T-helper 1 cell treated with Interleukin-12 subunit alpha and Interleukin-12 subunit beta and Interleukin-4 antibody, amounts not matched to agents 30 μg/mL and 1 μg/mL, for 36 hours (primary cell): ENCODE results near the gene PCDHGA11.
"Not testable (repeated sequence)": the region's sequence is repeated elsewhere in the genome, so short reads cannot be mapped to it uniquely, and the experiment has no call there.

Experiments
- H3K27ac Mint-ChIP-seq: one replicate; pipeline ENCODE4 v1.8.0; 2021; ENCODE audit warnings: mild to moderate bottlenecking, mixed read lengths
- H3K27me3 Mint-ChIP-seq: one replicate; pipeline ENCODE4 v1.8.0; 2021; ENCODE audit warnings: low read depth, mixed read lengths
- H3K36me3 Mint-ChIP-seq: one replicate; pipeline ENCODE4 v1.8.0; 2021; ENCODE audit warnings: low read depth, mixed read lengths
- H3K4me1 Mint-ChIP-seq: one replicate; pipeline ENCODE4 v1.8.0; 2021; ENCODE audit warnings: low read depth, mixed read lengths
- H3K4me3 Mint-ChIP-seq: one replicate; pipeline ENCODE4 v1.8.0; 2021; ENCODE audit warnings: mild to moderate bottlenecking, moderate library complexity, mixed read lengths
- H3K9me3 Mint-ChIP-seq: one replicate; pipeline ENCODE4 v1.8.0; 2021; ENCODE audit warnings: mixed read lengths

The PCDHGA11 gene

GRCh38 chr5:141420855-141421488, at the start of gene PCDHGA11:
PCDHGA11 (plus strand) TSS chr5:141421051; CDS start chr5:141421228, 177 bp downstream.
- no peaks in the 10 kb centered on the region for H3K36me3 Mint-ChIP-seq
- peak within 1 kb of the TSS; percentile 77 for H3K4me3 Mint-ChIP-seq
- peaks cover 8% of the 10 kb centered on the region for H3K4me1 Mint-ChIP-seq
- peaks cover 28% of the 10 kb centered on the region for H3K9me3 Mint-ChIP-seq
- H3K27ac Mint-ChIP-seq = peak within 1 kb of the TSS; percentile 66
- peaks cover 72% of the 10 kb centered on the region for H3K27me3 Mint-ChIP-seq

GRCh38 chr5:141371572-141372475, 49.0 kb upstream of the PCDHGA11 start:
- H3K4me1 Mint-ChIP-seq = peaks cover 2% of the 10 kb centered on the region
- H3K9me3 Mint-ChIP-seq = peaks cover 36% of the 10 kb centered on the region
- H3K27ac Mint-ChIP-seq = no peak overlapping the region
- peaks cover 16% of the 10 kb centered on the region for H3K27me3 Mint-ChIP-seq
- H3K36me3 Mint-ChIP-seq = peaks cover 2% of the 10 kb centered on the region
- H3K4me3 Mint-ChIP-seq = no peak overlapping the region

DNA sequence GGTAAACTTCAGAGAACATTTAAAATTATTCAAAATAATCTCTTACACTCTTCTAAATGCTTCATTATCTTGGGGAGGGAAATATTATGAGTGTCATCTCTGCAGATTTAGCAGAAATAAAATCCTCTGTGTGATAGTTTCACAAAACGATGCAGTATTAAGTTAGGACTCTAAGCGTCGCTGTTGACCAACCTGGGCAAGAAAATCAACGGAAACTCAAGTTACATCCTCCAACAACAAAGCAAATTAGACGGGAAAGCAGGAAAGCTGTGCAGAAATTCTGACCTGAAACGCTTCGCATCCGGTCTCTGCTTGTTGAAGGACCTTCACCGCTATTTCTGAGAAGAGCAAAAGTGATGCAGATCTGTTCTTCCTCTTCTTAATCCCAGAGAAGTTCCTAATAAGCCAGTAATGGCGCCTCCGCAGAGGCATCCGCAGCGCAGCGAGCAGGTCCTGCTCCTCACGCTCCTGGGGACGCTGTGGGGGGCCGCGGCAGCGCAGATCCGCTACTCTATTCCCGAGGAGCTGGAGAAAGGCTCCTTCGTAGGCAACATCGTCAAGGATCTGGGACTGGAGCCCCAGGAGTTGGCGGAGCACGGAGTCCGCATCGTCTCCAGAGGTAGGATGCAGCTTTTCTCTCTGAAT, 47.1 kb upstream of the PCDHGA11 start, which contains the start of gene PCDHGA6:
Gene PCDHGA6 (plus strand): TSS at position 219 of the 645 bp plus-strand sequence. CDS start 193 bp downstream, at position 412.
- Mint-ChIP-seq H3K27ac (peak within 1 kb of the TSS; percentile 22), H3K4me3 (peak within 1 kb of the TSS; percentile 15), H3K36me3 (peaks cover 2% of the 10 kb centered on the region), H3K9me3 (peaks cover 40% of the 10 kb centered on the region), H3K4me1 (peaks cover 2% of the 10 kb centered on the region), H3K27me3 (peaks cover 16% of the 10 kb centered on the region)

GRCh38 chr5:141374627-141375026, 46.2 kb upstream of the PCDHGA11 start:
- H3K27ac Mint-ChIP-seq = no peak overlapping the region
- H3K9me3 Mint-ChIP-seq = peaks cover 40% of the 10 kb centered on the region
- H3K4me3 Mint-ChIP-seq = no peak overlapping the region
- H3K27me3 Mint-ChIP-seq = peaks cover 16% of the 10 kb centered on the region
- H3K4me1 Mint-ChIP-seq = peaks cover 2% of the 10 kb centered on the region
- peaks cover 2% of the 10 kb centered on the region for H3K36me3 Mint-ChIP-seq

GRCh38 chr5:141375444-141376155, 45.3 kb upstream of the PCDHGA11 start:
- H3K27me3 Mint-ChIP-seq = peaks cover 18% of the 10 kb centered on the region
- H3K27ac Mint-ChIP-seq, H3K4me3 Mint-ChIP-seq, H3K4me1 Mint-ChIP-seq, H3K36me3 Mint-ChIP-seq: not testable (repeated sequence)
- H3K9me3 Mint-ChIP-seq = peaks cover 40% of the 10 kb centered on the region

- no peak within 1 kb of the TSS for H3K27ac Mint-ChIP-seq
- peak within 1 kb of the TSS; percentile 78 for H3K4me3 Mint-ChIP-seq
- H3K36me3 Mint-ChIP-seq = no peaks in the 10 kb centered on the region
- H3K9me3 Mint-ChIP-seq = peaks cover 30% of the 10 kb centered on the region
- H3K4me1 Mint-ChIP-seq = no peaks in the 10 kb centered on the region
- H3K27me3 Mint-ChIP-seq = peaks cover 31% of the 10 kb centered on the region
These were observed 38.2 kb upstream of the PCDHGA11 start, which contains the start of gene PCDHGA7 for GRCh38 chr5:141382469-141383294. PCDHGA7 (plus strand) TSS chr5:141382742; CDS start chr5:141382900, 158 bp downstream.

- no peaks in the 10 kb centered on the region for H3K36me3 Mint-ChIP-seq
- peak overlapping the region; percentile 78 for H3K4me3 Mint-ChIP-seq
- H3K4me1 Mint-ChIP-seq = no peaks in the 10 kb centered on the region
- H3K9me3 Mint-ChIP-seq = peaks cover 31% of the 10 kb centered on the region
- no peak overlapping the region for H3K27ac Mint-ChIP-seq
- peaks cover 33% of the 10 kb centered on the region for H3K27me3 Mint-ChIP-seq
These were observed 37.5 kb upstream of the PCDHGA11 start for GRCh38 chr5:141383345-141383744.

DNA sequence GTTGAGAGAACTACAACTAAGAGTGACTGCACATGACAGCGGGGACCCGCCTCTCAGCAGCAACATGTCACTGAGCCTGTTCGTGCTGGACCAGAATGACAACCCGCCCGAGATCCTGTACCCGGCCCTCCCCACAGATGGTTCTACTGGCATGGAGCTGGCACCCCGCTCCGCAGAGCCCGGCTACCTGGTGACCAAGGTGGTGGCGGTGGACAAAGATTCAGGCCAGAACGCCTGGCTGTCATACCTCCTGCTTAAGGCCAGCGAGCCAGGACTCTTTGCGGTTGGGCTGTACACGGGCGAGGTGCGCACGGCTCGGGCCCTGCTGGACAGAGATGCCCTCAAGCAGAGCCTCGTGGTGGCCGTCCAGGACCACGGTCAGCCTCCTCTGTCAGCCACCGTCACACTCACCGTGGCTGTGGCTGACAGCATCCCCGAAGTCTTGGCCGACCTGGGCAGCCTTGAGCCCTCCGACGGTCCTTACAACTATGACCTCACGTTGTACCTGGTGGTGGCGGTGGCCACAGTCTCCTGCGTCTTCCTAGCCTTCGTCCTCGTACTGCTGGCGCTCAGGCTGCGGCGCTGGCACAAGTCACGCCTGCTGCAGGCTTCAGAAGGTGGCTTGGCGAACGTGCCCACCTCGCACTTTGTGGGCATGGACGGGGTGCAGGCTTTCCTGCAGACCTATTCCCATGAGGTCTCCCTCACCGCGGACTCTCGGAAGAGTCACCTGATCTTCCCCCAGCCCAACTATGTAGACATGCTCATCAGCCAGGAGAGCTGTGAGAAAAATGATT, 36.2 kb upstream of the PCDHGA11 start:
- Mint-ChIP-seq H3K36me3 (peaks cover 2% of the 10 kb centered on the region), H3K4me3 (no peak overlapping the region), H3K9me3 (peaks cover 40% of the 10 kb centered on the region), H3K27ac (no peak overlapping the region), H3K27me3 (peaks cover 35% of the 10 kb centered on the region), H3K4me1 (no peaks in the 10 kb centered on the region)

GRCh38 chr5:141387557-141388311, 33.1 kb upstream of the PCDHGA11 start, which contains the start of gene PCDHGB4:
PCDHGB4 (plus strand) TSS chr5:141387698; CDS start chr5:141387885, 187 bp downstream.
- H3K4me3 Mint-ChIP-seq = not testable (repeated sequence)
- H3K27me3 Mint-ChIP-seq = peaks cover 28% of the 10 kb centered on the region
- H3K9me3 Mint-ChIP-seq = peaks cover 48% of the 10 kb centered on the region

GRCh38 chr5:141388661-141389060, 32.2 kb upstream of the PCDHGA11 start:
- peaks cover 48% of the 10 kb centered on the region for H3K9me3 Mint-ChIP-seq
- no peak overlapping the region for H3K27ac Mint-ChIP-seq
- no peaks in the 10 kb centered on the region for H3K4me1 Mint-ChIP-seq
- H3K27me3 Mint-ChIP-seq = peaks cover 25% of the 10 kb centered on the region
- peaks cover 2% of the 10 kb centered on the region for H3K36me3 Mint-ChIP-seq
- H3K4me3 Mint-ChIP-seq = no peak overlapping the region

More at GRCh38 chr5:141387557-141388311, 33.1 kb upstream of the PCDHGA11 start, which contains the start of gene PCDHGB4:
- H3K27ac Mint-ChIP-seq, H3K36me3 Mint-ChIP-seq, H3K4me1 Mint-ChIP-seq: not testable (repeated sequence)

GRCh38 chr5:141389153-141390042, 31.5 kb upstream of the PCDHGA11 start:
- Mint-ChIP-seq H3K4me3 (no peak overlapping the region), H3K27ac (no peak overlapping the region), H3K9me3 (peaks cover 48% of the 10 kb centered on the region), H3K4me1 (no peaks in the 10 kb centered on the region), H3K27me3 (peaks cover 31% of the 10 kb centered on the region), H3K36me3 (peaks cover 2% of the 10 kb centered on the region)
